Small intestine (tissue), 7 donors: ENCODE results near the gene KIF24. TPM values are rescaled to one million over a fixed set of nuclear protein-coding genes. Genes with fewer than 3 reads are reported as not detected.
A peak's percentile ranks its signal among the peaks of the same experiment; 100 is the strongest.
"Not testable (repeated sequence)": the region's sequence is repeated elsewhere in the genome, so short reads cannot be mapped to it uniquely, and the experiment has no call there.

Experiments
- DNase-seq, 2 donors: peaks; one replicate each; pipeline versions ENCODE4 v3.0.0 to v3.0.0-alpha.2; 2013
- FAIRE-seq: peaks from 2 replicates; lab custom pipeline; 2012; peaks lifted over from hg19 to GRCh38; lab: Jason Lieb, UNC
- H3K27ac ChIP-seq, 3 donors: one replicate each; pipeline ENCODE4 v1.5.1; 2013; ENCODE audit warnings: low read length in 2 of 3, mild to moderate bottlenecking in 2 of 3, control low read depth in 1 of 3, inconsistent platforms in 1 of 3, low read depth in 1 of 3, moderate library complexity in 1 of 3
- H3K27me3 ChIP-seq, 3 donors: one replicate each; pipeline ENCODE4 v1.6.1; 2013; ENCODE audit warnings: low read length in 3 of 3, inconsistent platforms in 1 of 3; ENCODE audit not compliant: control insufficient read depth in 3 of 3, insufficient read depth in 3 of 3
- H3K36me3 ChIP-seq, 3 donors: one replicate each; pipeline ENCODE4 v1.6.1; 2013; ENCODE audit warnings: low read length in 3 of 3, inconsistent platforms in 1 of 3, low read depth in 1 of 3, mild to moderate bottlenecking in 1 of 3, moderate library complexity in 1 of 3; ENCODE audit not compliant: control insufficient read depth in 3 of 3, insufficient read depth in 2 of 3
- H3K4me1 ChIP-seq, 3 donors: one replicate each; pipeline ENCODE4 v1.6.1; 2013; ENCODE audit warnings: low read length in 2 of 3, inconsistent platforms in 1 of 3, low read depth in 1 of 3, mild to moderate bottlenecking in 1 of 3, moderate library complexity in 1 of 3; ENCODE audit not compliant: control insufficient read depth in 3 of 3, insufficient read depth in 2 of 3
- H3K4me3 ChIP-seq, 3 donors: one replicate each; pipeline ENCODE4 v1.5.1; 2013; ENCODE audit warnings: low read length in 3 of 3, control low read depth in 1 of 3, inconsistent platforms in 1 of 3, low read depth in 1 of 3, mild to moderate bottlenecking in 1 of 3, moderate library complexity in 1 of 3
- H3K9me3 ChIP-seq, 2 donors: one replicate each; pipeline ENCODE4 v1.6.1; 2013; ENCODE audit warnings: low read depth in 1 of 2, low read length in 1 of 2; ENCODE audit not compliant: control insufficient read depth in 2 of 2, insufficient read depth in 1 of 2
- WGBS, 3 donors: extraction: QIAGEN DNeasy Blood & Tissue Kit; methylation state at CpG; one replicate each; pipeline ENCODE4 v1.1.7; 2013; 5-methylcytosine and 5-hydroxymethylcytosine counted together
- polyA plus RNA-seq, 4 donors: library from polyadenylated mRNA; stranded (reverse) in 3 of 4; unstranded in 1 of 4; fragments of 200-250 nt in 3 of 4; fragments of 120-200 nt in 1 of 4; gene quantifications; one replicate each; pipeline versions ENCODE4 v1.2.1 to v1.2.3, GENCODE V29; 2013
- donor health status: healthy with polysubstance abuse.
- donor health status: control.
- donor health status: control.
- donor health status: Bipolar disorder and iron deficiency.
- donor health status: healthy.

The KIF24 gene
- polyA plus RNA-seq, 4 donors, result 0.27 to 2.1 (median 0.98) TPM

DNA sequence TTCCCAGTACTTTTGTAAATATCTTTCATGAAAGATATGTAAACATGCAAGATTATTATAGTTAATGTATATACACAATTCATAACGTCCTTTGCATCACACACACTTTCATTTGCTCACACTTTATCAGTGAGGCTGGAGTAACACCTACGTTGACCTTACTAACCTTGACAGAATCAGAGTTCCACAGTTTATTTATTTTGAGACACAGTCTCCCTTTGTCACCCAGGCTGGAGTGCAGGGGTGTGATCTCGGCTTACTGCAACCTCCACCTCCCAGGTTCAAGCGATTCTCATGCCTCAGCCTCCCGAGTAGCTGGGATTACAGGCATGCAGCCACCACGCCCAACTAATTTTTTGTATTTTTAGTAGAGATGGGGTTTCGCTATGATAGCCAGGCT lies 28.0 kb downstream of the KIF24 start:
- not testable (repeated sequence) for H3K4me1 ChIP-seq, FAIRE-seq, H3K9me3 ChIP-seq, DNase-seq, H3K27ac ChIP-seq, H3K36me3 ChIP-seq, H3K27me3 ChIP-seq, H3K4me3 ChIP-seq
- 70 to 80% (median 73%) methylated on average over 7 of the region's 7 CpGs for WGBS, 3 donors

DNA sequence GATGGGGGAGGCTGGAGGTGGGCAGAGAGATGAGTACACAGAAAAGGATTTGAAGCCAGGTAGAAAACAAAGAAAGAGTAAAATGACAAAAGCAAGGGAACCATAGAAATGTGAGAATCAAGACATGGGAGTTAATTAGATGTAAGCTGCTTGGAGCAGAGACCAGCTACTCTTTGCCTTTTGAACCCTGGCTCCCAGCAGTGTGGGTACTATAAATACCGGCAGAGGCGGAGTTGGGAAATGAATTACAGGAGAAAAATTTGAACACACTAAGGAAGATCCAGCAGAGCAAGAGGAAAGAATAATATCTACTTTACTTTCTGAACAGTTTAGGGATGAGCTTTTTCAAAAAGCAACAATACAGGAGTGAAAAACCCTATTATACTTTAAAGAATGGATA lies 36.5 kb downstream of the KIF24 start:
- H3K27me3 ChIP-seq, result no peaks in the 10 kb centered on the region
- FAIRE-seq, result no peak

DNA sequence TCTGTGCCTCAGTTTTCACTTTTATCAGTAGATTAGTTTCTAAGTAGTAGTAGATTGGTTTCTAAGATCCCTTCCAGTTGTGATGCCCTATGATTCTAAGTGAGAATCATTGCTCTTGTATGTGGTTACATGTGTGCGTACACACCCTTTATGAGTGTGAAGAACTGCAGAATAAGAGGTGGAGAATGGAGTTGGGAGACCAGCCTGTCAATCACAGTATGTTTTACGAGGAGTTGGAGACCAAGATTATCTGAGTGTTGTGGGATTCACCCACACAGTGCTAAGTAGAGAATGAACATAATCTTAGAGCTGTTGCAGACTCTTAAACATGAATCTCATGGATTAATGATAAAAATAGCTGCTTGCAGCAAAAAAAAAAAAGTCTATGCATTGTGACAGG lies 37.6 kb downstream of the KIF24 start:
- no peaks in the 10 kb centered on the region for H3K27me3 ChIP-seq
- H3K27ac ChIP-seq, result no peak overlapping the region
- no peaks in the 10 kb centered on the region for H3K36me3 ChIP-seq
- H3K4me1 ChIP-seq, result no peaks in the 10 kb centered on the region
- FAIRE-seq (no peak), DNase-seq (no peak)
- no peaks in the 10 kb centered on the region for H3K9me3 ChIP-seq
- 88 to 96% (median 95%) methylated on average over 2 of the region's 2 CpGs for WGBS, 3 donors
- no peak overlapping the region for H3K4me3 ChIP-seq

More for the DNA sequence above, 36.5 kb downstream of the KIF24 start:
- Histone ChIP-seq H3K4me1 (no peaks in the 10 kb centered on the region), H3K9me3 (no peaks in the 10 kb centered on the region), H3K4me3 (no peak overlapping the region), H3K27ac (no peak overlapping the region), H3K36me3 (no peaks in the 10 kb centered on the region)
- WGBS, 3 donors, result 30 to 39% (median 36%) methylated on average over 2 of the region's 2 CpGs
- peak; percentile 20 to 30 for DNase-seq

DNA sequence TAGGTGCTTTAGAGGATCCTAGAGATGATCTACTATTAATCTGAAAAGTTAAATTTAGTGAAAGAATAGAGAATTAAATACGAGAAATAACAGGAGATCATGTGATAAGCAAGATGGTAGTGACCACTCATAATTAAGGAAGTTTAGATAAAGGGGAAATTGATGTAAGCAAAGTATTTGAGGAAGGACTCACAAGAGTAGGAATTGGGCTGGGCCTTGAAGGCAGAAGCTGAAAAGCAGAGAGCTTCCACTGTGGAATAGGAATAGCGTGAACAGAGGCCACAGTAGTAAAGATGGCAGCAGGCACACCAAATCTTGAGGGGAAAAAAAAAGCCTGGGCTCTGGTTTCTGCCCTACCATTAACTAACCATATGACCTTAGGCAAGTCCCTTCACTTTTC lies 38.0 kb downstream of the KIF24 start:
- no peak for DNase-seq
- H3K4me3 ChIP-seq, result no peak overlapping the region
- no peak for FAIRE-seq
- H3K27me3 ChIP-seq, result no peaks in the 10 kb centered on the region
- H3K36me3 ChIP-seq, result no peaks in the 10 kb centered on the region
- WGBS, 3 donors, result 87 to 93% (median 92%) methylated on average over 2 of the region's 2 CpGs
- H3K4me1 ChIP-seq, result no peaks in the 10 kb centered on the region
- no peak overlapping the region for H3K27ac ChIP-seq
- no peaks in the 10 kb centered on the region for H3K9me3 ChIP-seq

DNA sequence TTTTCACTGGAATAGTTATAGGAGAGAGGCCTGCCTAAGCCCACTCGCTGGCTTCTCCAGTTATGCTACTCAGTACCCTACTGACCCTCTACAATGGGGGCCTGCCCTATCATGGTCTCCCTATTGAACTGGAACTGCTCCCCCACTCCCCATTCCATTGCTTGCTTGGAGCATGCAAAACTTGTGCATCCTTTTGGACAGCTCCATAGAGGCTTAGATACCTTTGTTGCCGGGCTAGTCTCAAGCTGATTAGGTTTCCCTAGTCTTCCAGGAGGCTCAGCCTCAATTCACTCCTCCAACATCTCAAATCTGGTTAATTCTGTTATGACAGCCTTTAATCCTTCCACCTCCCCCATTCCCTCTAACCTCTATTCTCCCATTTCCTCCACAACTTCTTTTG lies 39.9 kb downstream of the KIF24 start:
- DNase-seq (no peak), FAIRE-seq (no peak)
- Histone ChIP-seq H3K36me3 (no peaks in the 10 kb centered on the region), H3K4me1 (no peaks in the 10 kb centered on the region), H3K4me3 (no peak overlapping the region), H3K27ac (no peak overlapping the region), H3K27me3 (no peaks in the 10 kb centered on the region), H3K9me3 (no peaks in the 10 kb centered on the region)
- 85 to 92% (median 92%) methylated on average over 2 of the region's 2 CpGs for WGBS, 3 donors

DNA sequence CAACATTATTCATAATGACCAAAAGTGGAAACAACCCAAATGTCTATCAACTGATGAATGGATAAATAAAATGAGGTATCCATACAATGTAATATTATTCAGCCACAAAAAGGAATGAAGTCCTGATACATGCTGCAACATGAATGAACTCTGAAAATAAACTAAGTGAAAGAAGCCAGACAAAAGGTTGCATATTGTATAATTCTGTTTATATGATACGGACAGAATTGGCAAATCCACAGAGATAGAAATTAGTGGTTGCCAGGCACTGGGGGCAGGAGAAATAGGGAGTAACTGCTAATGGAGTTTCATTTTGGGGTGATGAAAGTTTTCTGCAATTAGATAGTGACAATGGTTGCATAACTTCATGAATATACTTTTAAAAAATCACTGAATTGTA lies 47.0 kb downstream of the KIF24 start:
- H3K27me3 ChIP-seq, result no peaks in the 10 kb centered on the region
- no peak for FAIRE-seq
- DNase-seq, result no peak
- no peaks in the 10 kb centered on the region for H3K4me1 ChIP-seq
- H3K27ac ChIP-seq, result no peak overlapping the region
- H3K9me3 ChIP-seq, result no peaks in the 10 kb centered on the region
- no peak overlapping the region for H3K4me3 ChIP-seq
- no peaks in the 10 kb centered on the region for H3K36me3 ChIP-seq
- 76 to 100% (median 96%) methylated on average over 1 of the region's 1 CpG for WGBS, 3 donors

DNA sequence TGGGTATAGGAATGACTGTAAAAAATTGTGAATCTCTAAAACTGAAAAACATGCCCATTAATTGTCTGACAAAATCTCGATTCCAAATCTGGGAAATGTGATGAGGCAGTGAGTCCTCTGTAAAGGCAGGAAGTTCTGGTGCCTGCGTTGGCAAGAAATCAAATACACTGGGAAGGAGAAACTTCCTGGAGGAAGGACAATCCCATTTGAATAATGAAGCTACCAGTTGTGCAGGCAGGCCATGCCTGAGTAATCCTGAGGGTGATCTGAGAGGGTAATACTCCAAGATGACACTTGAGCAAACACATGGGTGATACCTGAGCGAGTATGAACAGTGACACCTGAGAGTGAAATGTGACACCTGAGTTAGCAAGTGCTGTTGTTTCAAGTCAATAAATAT lies 49.7 kb downstream of the KIF24 start:
- Histone ChIP-seq H3K9me3 (no peaks in the 10 kb centered on the region), H3K4me3 (no peak overlapping the region), H3K36me3 (no peaks in the 10 kb centered on the region), H3K27me3 (no peaks in the 10 kb centered on the region), H3K4me1 (no peaks in the 10 kb centered on the region), H3K27ac (no peak overlapping the region)
- DNase-seq (no peak), FAIRE-seq (no peak)
- 77 to 87% (median 87%) methylated on average over 3 of the region's 3 CpGs for WGBS, 3 donors

Other genes with a start within 250 kb of the KIF24 start
- 10 to 100 TPM; 16.2 to 45.3 (median 20.4) TPM for gene DCAF12, start 202.6 kb downstream of the KIF24 start, polyA plus RNA-seq
- 10 to 100 TPM; 32.6 to 44.1 (median 37.5) TPM for gene UBAP1, start 150.2 kb downstream of the KIF24 start, polyA plus RNA-seq
- gene NUDT2, start 301 bp upstream of the KIF24 start, polyA plus RNA-seq, result 10 to 100 TPM; 24.9 to 47.3 (median 31.5) TPM
- 10 to 100 TPM in 3 of 4 donors, 1 to 10 TPM in 1; 9.7 to 83.0 (median 13.7) TPM for gene MYORG, start 47.6 kb upstream of the KIF24 start, polyA plus RNA-seq
- gene FAM219A, start 129.3 kb upstream of the KIF24 start, polyA plus RNA-seq, result 1 to 10 TPM; 2.7 to 9.0 (median 4.5) TPM
- gene DNAI1, start 129.5 kb upstream of the KIF24 start, polyA plus RNA-seq, result under 1 TPM in 1 of 4 donors, not detected in 3; 0.22 TPM
- gene ENHO, start 193.7 kb upstream of the KIF24 start, polyA plus RNA-seq, result 1 to 10 TPM; 1.8 to 8.9 (median 5.1) TPM